Nephron (organoid): ENCODE data around the gene WDPCP.

Source experiments
- H3K27ac Mint-ChIP-seq, 3 experiments: 2 replicates each; pipeline ENCODE4 v1.8.0; 2020; ENCODE audit warnings: mixed read lengths in 3 of 3, mild to moderate bottlenecking in 2 of 3, moderate library complexity in 1 of 3
- H3K27me3 Mint-ChIP-seq: 2 replicates; pipeline ENCODE4 v1.8.0; 2021; ENCODE audit warnings: low read depth, mild to moderate bottlenecking, moderate library complexity, mixed read lengths
- H3K36me3 Mint-ChIP-seq: 2 replicates; pipeline ENCODE4 v1.8.0; 2020; ENCODE audit warnings: low read depth, mixed read lengths
- H3K4me1 Mint-ChIP-seq: 2 replicates; pipeline ENCODE4 v1.8.0; 2020; ENCODE audit warnings: mixed read lengths
- H3K4me3 Mint-ChIP-seq, 3 experiments: 2 replicates each; pipeline ENCODE4 v1.8.0; 2020; ENCODE audit warnings: mild to moderate bottlenecking in 3 of 3, mixed read lengths in 3 of 3, moderate library complexity in 2 of 3
- H3K9me3 Mint-ChIP-seq: 2 replicates; pipeline ENCODE4 v1.8.0; 2020; ENCODE audit warnings: mixed read lengths
- CTCF ChIP-seq, 3 experiments: fragments of 200-600 bp; sonication (generic); IDR thresholded peaks; one replicate each; pipeline ENCODE4 v1.5.0; 2021; ENCODE audit warnings: antibody characterized with exemption in 3 of 3; ENCODE audit not compliant: unreplicated experiment in 3 of 3

Gene WDPCP

DNA sequence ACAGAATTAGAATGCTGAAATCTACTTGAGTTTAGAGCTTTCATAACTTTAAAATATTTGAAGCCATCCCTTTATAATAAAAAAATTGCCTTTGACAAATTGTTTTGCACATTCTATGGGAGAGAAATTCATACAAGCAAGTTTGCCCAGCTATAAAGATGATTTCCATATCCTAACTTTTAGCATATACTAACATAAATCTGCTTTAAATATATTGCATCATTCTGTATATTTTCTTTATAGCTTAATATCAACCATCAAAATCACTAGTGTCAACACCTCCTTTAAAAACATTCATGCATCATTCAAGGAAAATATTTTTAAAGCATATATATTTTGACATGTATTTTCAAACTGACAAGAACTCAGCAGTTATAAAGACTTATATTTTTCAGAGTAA, 49.9 kb downstream of the WDPCP start:
- Mint-ChIP-seq H3K27ac (no peak overlapping the region), H3K27me3 (no peaks in the 10 kb centered on the region), H3K9me3 (peaks cover 20% of the 10 kb centered on the region), H3K4me3 (no peak overlapping the region), H3K4me1 (no peaks in the 10 kb centered on the region), H3K36me3 (peaks cover 7% of the 10 kb centered on the region)
- TF ChIP-seq CTCF (IDR thresholded peaks at IDR 0.05; ENCODE audit: unreplicated experiment in 3 of 3): no peak

- H3K27ac Mint-ChIP-seq: no peak overlapping the region
- no peak overlapping the region for H3K4me3 Mint-ChIP-seq
- H3K4me1 Mint-ChIP-seq: no peaks in the 10 kb centered on the region
- peaks cover 31% of the 10 kb centered on the region for H3K9me3 Mint-ChIP-seq
- H3K36me3 Mint-ChIP-seq: peaks cover 7% of the 10 kb centered on the region
- no peaks in the 10 kb centered on the region for H3K27me3 Mint-ChIP-seq
- TF ChIP-seq CTCF (IDR thresholded peaks at IDR 0.05; ENCODE audit: unreplicated experiment in 3 of 3): no peak
Measured at GRCh38 chr2:63537306-63537705, 51.0 kb downstream of the WDPCP start.

- H3K27me3 Mint-ChIP-seq: no peaks in the 10 kb centered on the region
- H3K4me1 Mint-ChIP-seq: no peaks in the 10 kb centered on the region
- H3K9me3 Mint-ChIP-seq: peaks cover 62% of the 10 kb centered on the region
- H3K36me3 Mint-ChIP-seq: peaks cover 13% of the 10 kb centered on the region
- no peak overlapping the region for H3K4me3 Mint-ChIP-seq
- H3K27ac Mint-ChIP-seq: no peak overlapping the region
- no peak for TF ChIP-seq CTCF (IDR thresholded peaks at IDR 0.05; ENCODE audit: unreplicated experiment in 3 of 3)
Measured at GRCh38 chr2:63530704-63531279, 57.5 kb downstream of the WDPCP start.

- no peak overlapping the region for H3K4me3 Mint-ChIP-seq
- no peaks in the 10 kb centered on the region for H3K27me3 Mint-ChIP-seq
- H3K27ac Mint-ChIP-seq: no peak overlapping the region
- TF ChIP-seq CTCF (IDR thresholded peaks at IDR 0.05; ENCODE audit: unreplicated experiment in 3 of 3): no peak
- peaks cover 28% of the 10 kb centered on the region for H3K36me3 Mint-ChIP-seq
- no peaks in the 10 kb centered on the region for H3K4me1 Mint-ChIP-seq
- peaks cover 68% of the 10 kb centered on the region for H3K9me3 Mint-ChIP-seq
Measured at GRCh38 chr2:63525905-63526304, 62.4 kb downstream of the WDPCP start.

DNA sequence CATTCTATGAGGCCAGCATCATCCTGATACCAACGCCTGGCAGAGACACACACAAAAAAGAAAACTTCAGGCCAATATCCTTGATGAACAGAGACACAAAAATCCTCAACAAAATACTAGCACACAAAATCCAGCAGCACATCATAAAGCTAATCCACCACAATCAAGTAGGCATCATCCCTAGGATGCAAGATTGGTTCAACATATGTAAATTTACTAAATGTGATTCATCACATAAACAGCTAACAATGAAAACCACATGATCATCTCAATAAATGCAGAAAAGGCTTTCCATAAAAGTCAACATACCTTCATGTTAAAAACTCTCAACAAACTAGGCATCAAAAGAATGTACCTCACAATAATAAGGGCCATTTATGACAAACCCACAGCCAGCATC, 65.3 kb downstream of the WDPCP start:
- no peak overlapping the region for H3K27ac Mint-ChIP-seq
- no peak overlapping the region for H3K4me3 Mint-ChIP-seq
- TF ChIP-seq CTCF (IDR thresholded peaks at IDR 0.05; ENCODE audit: unreplicated experiment in 3 of 3): no peak
- peaks cover 57% of the 10 kb centered on the region for H3K9me3 Mint-ChIP-seq
- no peaks in the 10 kb centered on the region for H3K27me3 Mint-ChIP-seq
- no peaks in the 10 kb centered on the region for H3K4me1 Mint-ChIP-seq
- peaks cover 27% of the 10 kb centered on the region for H3K36me3 Mint-ChIP-seq

- Mint-ChIP-seq H3K4me1 (no peaks in the 10 kb centered on the region), H3K27ac (no peak overlapping the region), H3K4me3 (no peak overlapping the region), H3K27me3 (no peaks in the 10 kb centered on the region), H3K9me3 (peaks cover 49% of the 10 kb centered on the region), H3K36me3 (peaks cover 27% of the 10 kb centered on the region)
- no peak for TF ChIP-seq CTCF (IDR thresholded peaks at IDR 0.05; ENCODE audit: unreplicated experiment in 3 of 3)
Measured at GRCh38 chr2:63520793-63521192, 67.5 kb downstream of the WDPCP start.
